HG02852 (cell line): ENCODE measurements around the gene GKN2.
"Not testable (repeated sequence)": the region's sequence is repeated elsewhere in the genome, so short reads cannot be mapped to it uniquely, and the experiment has no call there.

ENCODE experiments used
- ATAC-seq: cut with Tn5 transposase; IDR thresholded peaks from one replicate; pipeline ENCODE4 v1.9.1; 2021; ENCODE audit warnings: mild to moderate bottlenecking, moderate library complexity; ENCODE audit not compliant: unreplicated experiment

Gene GKN2

DNA sequence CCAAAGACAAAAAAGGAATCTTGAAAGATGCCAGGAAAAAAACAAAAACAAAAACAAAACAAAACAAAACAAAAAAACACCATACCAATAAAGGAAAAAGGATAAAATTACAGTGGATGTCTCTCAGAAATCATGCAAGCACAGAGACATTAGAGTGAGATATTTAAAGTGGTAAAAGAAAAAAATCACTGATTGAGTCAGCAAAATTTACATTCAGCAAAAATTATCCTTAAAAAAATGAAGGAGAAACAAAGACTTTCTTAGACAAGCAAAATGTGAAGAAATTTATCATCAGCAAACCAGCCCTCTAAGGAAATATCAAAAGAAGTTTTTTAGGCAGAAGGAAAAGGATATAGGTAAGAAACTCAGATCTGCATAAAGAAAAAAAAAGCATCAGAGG lies 11.6 kb upstream of the GKN2 start:
- ATAC-seq = no peak

- no peak for ATAC-seq
Observed at GRCh38 chr2:68961380-68961779, 8.7 kb upstream of the GKN2 start.

DNA sequence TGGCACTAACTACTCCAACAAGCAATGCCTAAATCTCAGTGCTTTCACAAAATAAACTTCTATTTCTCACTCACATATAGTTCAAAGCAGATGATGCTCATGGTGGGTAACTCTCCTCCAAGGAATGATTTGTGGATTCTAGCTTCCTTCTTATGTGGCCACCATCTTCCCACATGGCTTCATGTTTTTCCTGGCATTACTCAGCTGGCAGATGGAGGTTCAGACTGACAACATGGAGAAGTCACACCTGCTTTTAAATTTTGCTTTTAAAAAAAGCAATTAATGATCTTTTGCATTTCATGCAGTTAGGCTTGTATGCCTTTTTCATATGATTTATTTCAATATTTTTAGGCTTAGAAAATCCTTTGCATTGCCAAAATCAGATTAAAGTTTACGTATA lies 6.3 kb upstream of the GKN2 start:
- no peak for ATAC-seq

GRCh38 chr2:68955432-68955831 lies 2.7 kb upstream of the GKN2 start:
- not testable (repeated sequence) for ATAC-seq

DNA sequence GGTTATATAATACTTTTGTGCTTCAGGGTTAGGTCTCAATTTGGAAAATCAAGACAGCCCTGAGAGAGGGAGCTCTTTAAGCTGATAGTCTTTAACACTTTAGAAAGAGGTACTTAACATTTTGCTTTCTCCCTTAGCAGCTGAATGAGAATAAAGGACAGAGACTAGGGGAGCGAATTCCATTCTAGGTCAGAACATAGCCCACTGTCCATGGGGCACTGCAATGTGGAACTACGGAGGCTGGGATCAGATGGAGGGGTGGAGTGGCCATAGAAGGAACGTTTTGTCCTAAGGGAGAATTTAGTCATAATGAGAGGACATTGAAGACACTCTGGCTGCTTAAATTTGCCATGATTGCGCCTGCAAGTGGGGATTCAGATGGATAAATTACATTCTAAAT lies 794 bp downstream of the GKN2 start:
- no peak for ATAC-seq

DNA sequence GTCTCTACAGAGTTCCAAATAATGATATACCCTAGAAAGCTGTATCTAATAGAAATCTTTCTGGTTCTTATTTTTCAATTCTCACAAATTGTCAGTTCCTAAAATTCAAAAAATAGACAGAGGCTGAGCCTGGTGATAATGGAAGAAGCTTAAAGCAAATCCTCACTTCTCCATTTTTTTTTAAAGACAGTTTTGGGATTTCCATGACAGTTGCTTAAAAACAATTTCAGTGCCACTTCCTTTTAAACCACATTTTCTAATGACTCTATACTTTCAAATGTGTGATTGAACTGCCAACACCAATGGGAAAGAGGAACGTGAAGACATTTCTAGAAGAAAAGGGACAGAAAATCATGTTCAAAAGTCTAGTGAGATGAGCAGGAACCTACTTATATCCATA lies 4.0 kb downstream of the GKN2 start:
- no peak for ATAC-seq

DNA sequence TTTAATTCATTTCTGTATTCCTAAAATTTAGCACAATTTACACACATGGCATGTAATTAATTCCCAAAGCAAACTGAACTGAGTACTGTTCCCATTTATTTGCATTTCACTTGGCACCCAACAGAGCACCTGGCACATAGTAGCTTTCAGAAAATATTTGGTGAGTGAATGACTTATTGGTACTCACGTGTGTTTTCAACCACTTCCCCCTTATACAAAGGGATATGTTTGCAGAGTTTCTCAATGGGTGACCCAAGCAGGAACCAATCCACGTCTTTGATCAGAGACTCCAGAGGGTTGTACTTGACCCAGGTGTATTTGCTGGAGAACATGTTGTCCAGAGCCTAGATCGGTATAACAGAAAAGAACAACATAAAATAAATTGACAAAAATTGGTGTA lies 6.6 kb downstream of the GKN2 start:
- no peak for ATAC-seq

DNA sequence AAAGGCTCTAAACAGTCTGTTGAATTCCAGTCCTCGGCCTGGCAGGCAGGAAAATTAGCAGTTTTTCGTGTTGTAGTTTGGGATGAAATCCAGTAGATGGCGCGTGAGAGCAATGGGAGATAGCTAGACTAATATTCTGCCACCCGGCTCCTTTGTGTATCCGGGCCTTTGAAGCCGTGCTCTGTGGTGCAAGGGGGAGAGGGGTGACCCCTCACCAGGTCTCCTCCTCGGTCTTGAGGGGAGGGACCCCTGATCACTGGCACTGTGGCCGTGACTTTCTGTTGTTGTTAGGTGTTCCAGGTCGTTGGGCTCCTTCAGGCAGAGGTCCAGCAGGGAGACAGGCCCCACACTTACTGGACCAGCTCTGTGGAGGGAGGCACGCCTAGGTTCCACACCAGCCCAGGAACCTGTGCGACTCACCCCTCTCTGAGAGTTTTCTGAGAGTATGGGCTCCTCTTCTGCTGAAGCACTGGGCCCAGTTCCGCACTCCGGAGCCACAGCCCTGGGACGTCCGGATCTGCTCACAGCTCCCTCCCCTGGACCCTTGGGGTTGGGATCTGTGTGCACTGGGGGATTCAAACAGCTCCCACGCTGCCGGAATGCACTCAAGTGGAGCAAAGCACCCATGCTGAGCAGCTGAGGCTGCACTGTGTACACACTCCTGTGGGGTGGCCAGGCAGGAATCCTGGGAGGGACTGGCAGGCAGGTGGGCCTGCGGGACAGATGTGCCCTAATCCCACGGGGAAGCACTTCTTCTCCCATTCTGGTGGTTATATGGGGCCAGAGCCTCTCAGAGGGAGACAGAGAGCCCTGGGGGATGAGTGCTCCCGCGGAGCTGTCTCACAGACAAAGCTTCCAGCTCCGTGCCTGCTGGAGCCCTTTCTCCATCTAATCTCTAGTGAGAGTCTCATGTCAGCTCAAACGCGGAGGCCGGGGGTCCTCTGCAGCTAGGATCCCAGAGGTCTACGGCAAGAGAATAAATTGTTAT lies 8.8 kb downstream of the GKN2 start:
- ATAC-seq = peak; percentile 55

DNA sequence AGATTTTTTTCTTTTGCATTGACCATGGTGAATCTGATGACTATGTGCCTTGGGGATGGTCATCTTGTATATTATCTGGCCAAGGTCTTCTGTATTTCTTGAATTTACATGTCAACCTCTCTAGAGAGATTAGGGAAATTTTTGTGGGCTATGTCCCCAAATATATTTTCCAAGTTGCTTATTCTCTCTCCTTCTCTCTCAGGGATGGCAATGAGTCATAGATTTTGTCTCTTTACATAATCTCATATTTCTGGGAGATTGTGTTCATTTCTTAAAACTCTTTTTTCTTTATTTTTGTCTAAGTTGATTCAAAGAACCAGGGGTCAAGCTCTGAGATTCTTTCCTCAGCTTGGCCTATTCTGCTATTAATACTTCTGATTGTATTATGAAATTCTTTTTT lies 9.9 kb downstream of the GKN2 start:
- no peak for ATAC-seq

DNA sequence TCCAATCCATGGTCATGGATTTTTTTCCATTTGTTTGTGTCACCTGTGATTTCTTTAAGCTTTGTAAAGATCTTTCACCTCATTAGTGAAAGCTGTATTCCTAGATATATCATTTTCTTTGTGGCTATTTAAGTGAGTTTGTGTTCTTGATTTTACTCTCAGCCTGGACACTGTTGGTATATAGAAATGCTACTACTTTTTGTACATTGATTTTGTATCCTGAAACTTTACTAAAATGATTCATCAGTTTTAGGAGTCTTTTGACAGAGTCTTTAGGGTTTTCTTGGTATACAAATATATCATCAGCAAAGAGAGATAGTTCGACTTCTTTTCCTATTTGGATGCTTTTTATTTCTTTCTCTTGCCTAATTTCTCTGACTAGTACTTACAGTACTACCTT lies 12.3 kb downstream of the GKN2 start:
- no peak for ATAC-seq

DNA sequence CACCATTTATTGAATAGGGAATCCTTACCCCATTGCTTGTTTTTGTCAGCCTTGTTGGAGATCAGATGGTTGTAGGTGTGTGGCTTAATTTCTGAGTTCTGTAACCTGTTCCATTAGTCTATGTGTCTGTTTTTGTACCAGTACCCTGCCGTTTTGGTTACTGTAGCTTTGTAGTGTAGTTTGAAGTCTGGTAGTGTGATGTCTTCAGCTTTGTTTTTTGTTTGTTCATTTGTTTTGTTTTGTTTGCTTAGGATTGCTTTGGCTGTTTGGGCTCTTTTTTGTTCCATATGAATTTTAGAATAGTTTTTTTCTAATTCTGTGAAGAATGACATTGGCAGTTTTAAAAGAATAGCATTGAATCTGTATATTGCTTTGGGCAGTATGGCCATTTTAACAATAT lies 12.7 kb downstream of the GKN2 start:
- ATAC-seq = no peak

DNA sequence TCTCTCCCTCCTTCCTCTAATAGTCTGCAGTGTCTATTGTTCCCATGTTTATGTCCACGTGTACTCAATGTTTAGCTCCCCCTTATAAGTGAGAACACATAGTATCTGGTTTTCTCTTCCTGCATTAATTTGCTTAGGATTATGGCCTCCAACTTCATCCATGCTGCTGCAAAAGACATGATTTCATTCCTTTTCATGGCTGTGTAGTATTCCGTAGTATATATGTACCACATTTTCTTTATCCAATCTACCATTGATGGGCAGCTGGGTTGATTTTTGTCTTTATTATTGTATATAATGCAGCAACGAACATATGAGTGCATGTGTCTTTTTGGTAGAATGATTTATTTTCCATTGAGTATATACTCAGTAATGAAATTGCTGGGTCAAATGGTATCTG lies 13.8 kb downstream of the GKN2 start:
- ATAC-seq = no peak

GRCh38 chr2:68937346-68938055 lies 15.2 kb downstream of the GKN2 start:
- no peak for ATAC-seq

DNA sequence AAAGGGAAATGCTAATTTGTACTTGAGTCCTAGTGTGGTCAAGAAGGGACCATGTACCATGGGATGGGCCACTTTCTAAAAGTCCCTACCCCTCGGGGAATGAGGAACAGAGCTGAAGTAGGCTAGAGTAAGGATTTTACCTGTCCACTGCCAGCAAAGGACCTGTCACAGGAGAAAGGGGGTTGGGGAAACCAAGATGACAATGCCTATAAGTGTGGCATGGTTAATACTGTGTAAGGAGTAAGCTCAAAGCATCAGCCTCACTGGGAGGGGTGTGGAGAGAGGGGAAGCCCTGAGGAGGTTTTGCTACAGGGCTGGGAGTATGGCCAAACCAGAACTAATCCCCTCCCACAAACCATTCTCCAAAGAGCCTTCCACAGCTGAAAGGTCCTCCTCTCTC lies 15.8 kb downstream of the GKN2 start:
- no peak for ATAC-seq

GRCh38 chr2:68936427-68936826 lies 16.3 kb downstream of the GKN2 start:
- ATAC-seq = no peak

DNA sequence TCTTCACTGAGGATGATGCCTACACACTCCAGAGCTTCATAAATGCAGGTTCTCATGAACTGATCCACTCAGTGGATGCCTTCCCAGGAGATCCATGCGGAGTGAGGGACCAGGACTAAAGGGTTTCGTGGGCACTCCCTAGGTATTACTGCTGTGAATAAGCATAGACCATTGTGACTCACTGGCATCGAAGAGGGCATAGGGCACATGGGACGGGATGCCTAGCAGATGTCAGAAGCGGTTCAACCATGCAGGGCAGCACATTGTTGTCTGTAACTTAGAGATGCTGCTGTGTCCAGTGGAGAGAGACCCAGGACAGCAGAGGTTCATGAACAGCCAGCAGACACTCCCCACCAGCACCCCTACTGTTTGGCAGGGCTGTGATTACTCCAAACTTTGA lies 17.2 kb downstream of the GKN2 start:
- ATAC-seq = no peak

DNA sequence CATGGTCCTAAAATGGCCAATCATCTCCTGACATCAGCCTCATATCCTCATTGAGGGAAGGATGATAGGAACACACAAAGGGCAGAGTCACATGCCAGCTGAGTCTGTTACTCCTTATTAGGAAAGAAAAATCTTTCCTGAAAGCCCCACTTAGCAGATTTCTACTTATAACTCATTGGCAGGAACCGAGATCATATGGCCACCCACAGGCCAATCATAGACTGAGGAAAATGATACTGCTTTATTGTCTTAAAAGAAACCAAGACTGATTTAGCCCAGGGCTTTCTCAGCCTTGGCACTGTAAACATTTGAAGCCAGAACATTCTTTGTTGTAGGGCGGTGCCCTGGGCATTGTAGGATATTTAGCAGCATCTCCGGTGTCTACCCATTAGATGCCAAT lies 18.7 kb downstream of the GKN2 start:
- no peak for ATAC-seq

DNA sequence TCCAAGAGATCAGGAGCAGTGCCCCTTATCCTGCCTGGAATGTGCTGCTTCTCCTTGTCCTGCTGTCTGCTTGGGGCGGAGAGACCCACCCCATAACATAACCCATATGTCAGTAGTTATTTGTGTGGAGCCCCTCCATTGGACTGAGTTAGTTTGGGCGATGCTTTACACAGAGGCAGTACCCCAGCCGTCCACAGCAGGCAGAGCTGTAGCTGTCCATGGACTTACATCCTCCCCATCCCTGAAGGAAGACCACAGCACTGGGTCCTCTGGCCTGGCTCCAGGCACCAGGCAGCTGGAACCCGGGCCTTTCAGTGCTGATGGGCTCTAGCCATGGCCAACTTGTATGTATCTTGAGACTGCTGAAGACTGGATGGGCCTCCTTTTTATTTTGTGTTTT lies 20.3 kb downstream of the GKN2 start:
- ATAC-seq = no peak

DNA sequence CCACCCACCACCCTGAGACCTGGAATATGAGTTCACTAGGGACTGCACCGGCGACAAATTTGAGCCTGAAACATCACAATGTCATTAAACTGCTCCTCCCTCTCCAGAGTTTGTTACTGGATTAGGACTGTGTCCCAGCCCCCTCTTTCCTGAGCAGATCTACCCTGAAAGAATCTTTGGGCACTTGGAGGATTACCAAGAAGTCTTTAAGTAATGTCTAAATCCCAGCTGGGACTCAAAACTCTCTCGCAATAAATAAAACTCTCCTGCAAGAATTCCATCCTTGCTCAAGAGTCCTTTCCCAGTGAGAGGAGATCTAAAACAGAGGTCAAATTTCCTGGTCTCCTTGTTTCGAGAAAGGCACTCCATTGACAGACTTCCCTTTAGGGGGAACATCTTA lies 20.9 kb downstream of the GKN2 start:
- no peak for ATAC-seq

- no peak for ATAC-seq
Observed at GRCh38 chr2:68931149-68931711, 21.5 kb downstream of the GKN2 start.

- ATAC-seq = no peak
Observed at GRCh38 chr2:68926796-68927195, 25.9 kb downstream of the GKN2 start.
